GM21528 (cell line): ENCODE measurements around the gene EEPD1.

Experiments used
- ATAC-seq: cut with Tn5 transposase; IDR thresholded peaks from one replicate; pipeline ENCODE4 v1.9.1; 2021; ENCODE audit warnings: mild to moderate bottlenecking, moderate library complexity; ENCODE audit not compliant: unreplicated experiment, low FRiP score

The EEPD1 gene

GRCh38 chr7:36154255-36155212, 1.5 kb downstream of the EEPD1 start:
- no peak for ATAC-seq

- no peak for ATAC-seq
Observed at GRCh38 chr7:36155811-36156361, 2.8 kb downstream of the EEPD1 start.

DNA sequence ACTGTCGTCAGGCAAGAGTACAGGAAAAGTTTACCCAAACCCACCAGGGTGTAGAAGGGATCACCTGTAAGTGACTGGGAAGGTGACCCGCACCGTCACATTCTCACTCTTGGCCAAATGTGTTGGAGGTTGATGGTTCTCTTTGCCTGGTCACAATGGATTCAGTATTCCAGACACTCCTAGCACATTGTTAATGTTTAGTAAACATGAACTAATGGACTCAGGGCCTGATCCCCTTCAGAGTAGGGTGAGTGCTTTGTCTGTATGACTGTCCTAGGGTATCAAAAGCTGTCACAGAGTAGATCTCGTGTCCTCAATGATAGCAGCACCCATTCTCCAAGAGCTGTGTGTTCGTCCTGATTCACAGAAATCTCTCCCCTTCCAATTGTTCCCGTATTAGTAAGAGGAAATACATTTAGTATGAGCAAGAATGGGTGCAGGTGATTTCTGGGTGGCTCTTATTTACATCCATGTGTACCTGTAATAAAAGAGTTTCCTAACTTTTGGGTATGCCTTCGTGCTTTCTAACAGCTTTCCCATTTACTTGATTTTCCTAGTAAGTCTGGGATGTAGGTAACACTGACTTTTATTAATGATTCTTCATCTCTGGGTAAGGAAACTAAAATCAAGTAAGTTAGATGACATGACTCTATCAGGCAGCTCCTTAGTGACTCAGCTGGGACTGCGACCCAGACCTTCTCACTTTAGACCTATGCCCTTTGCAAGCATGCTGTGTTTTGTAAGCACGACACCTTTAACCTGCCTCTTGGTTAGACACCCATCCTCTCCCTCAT, 4.7 kb downstream of the EEPD1 start:
- no peak for ATAC-seq

DNA sequence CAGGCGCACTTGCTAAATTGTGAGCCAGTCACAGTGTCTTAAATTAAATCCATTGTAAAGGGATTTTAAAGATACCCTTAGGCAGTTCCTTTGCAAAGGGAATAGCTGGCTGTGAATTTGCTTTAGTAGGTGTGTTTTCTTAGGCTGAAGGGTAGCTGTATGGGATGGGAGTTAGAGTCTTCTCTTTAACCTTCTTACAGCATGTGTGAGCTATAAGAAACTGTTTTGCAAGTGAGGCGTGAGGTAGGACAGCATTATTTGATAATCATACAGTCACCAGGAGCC, 5.2 kb downstream of the EEPD1 start:
- no peak for ATAC-seq

GRCh38 chr7:36159618-36160017, 6.6 kb downstream of the EEPD1 start:
- no peak for ATAC-seq

DNA sequence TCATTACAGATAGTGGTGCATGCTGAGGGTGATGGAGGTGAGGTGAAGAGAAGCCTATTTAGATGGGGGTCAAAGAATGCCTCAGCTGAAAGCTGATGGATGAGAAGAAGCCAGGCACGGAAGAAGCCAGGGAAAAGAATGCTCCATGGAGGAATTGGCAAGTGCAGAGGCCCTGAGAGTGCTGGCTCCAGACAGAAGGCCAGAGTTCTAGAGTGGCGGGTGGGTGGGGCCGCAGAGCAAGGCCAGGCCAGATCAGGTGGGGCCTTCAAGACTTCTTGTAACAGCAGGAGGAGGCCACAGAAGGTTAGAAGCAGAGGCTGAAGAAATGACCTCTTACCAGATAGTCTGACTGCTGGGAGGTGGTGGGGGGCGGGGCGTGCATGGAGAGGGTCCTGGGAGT, 7.3 kb downstream of the EEPD1 start:
- ATAC-seq, result no peak

DNA sequence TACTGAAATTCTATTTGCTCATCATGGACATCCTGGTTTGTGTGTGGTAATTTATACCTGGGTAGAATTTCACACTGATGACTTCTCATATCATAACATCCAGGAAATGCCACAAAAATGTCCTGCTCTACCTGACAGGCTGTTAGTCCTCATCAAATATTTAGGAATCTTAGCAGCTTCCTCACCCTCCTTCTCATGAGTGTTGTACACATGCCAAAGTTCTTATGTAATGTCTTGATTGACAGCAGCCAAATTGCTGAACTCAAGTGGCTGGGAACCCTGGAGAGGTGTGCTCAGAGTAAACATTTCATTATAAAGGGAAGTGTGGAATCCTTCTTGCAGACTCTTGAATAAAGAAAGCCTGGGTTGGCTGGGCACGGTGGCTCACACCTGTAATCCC, 8.9 kb downstream of the EEPD1 start:
- no peak for ATAC-seq

- no peak for ATAC-seq
Observed at GRCh38 chr7:36165059-36165458, 12.0 kb downstream of the EEPD1 start.

- ATAC-seq, result no peak
Observed at GRCh38 chr7:36165802-36166201, 12.7 kb downstream of the EEPD1 start.

DNA sequence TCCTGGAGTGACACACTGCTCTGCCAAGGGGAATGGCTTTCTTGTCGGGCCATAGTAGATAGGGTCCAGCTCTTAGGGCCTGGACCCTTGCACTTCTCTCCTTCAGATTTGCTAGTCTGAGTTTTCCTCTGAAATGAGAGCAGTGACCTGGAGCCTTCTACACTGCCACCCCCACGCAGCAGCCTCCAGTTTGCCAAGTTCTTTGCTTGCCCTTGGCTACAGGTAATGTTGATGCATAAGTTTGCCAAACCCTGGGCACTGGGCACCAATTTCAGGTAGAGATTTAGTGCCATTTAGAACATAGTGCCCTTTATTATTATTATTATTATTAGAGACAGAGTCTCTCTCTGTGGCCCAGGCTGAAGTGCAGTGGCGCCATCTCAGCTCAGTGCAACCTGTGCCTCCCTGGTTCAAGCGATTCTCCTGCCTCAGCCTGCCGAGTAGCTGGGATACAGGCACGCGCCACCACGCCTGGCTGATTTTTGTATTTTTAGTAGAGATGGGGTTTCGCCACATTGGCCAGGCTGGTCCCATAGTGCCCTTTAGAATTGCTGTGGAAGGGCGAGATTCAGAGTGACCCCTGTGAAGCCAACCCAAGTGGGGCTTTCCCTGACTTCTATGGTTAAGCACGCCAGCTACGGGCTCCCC, 14.5 kb downstream of the EEPD1 start:
- no peak for ATAC-seq

DNA sequence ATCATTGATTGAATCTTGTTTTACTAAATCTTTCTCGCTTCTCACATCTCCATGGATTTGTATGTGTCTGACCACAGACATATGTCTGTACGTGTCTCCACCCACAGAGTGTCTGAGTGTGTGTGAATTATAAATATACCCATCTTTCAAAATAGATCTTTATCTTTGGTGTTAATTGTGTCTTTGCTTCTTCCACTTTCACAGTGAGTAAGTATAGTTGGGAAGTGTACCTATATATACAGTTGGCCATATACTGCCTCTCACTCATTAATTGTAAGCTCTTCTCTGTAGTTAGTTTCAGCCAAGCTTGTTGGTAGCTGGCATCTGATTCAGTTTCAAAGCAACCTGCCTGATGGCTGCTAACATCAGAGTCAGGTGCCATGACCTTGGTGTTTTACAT, 18.4 kb downstream of the EEPD1 start:
- no peak for ATAC-seq

GRCh38 chr7:36175886-36176285, 22.8 kb downstream of the EEPD1 start:
- no peak for ATAC-seq

- no peak for ATAC-seq
Observed at GRCh38 chr7:36176697-36177096, 23.6 kb downstream of the EEPD1 start.

DNA sequence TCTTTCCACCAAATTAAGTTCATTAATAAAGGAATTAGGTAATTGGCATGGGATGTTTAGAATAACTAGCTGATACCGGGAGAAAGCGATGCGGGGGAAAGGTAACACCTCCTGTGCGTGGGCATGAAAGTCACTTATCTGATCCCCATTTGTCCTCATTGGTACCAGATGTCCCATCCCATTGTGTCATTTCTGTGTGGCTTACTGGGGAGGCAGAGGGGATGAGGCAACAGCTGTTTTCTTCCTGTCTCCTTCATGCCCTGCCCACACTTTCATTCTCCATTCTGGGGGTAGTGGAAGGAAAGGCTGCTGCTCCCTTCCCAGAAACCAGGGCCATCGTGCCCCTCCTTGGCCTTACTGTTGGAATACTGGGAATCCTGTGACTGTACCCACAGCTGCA, 27.1 kb downstream of the EEPD1 start:
- no peak for ATAC-seq

DNA sequence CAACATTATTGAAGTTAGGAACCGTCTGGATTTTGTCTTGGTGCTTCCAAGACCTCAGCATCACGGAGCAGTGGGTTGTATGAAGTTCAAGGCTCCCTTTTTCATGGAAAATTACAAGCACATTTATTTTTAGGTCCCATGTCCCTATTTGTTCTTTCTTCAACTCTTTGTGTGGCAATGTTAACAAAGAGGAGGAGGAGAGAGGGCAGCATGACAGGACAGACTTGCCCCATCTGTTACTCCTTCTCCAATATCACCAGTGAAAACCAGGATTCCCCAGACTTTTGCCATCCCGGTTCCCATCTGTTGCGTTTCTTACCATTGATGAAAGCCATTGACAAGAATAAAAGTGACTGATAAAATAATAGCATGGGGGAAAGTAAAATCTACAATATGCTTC, 28.6 kb downstream of the EEPD1 start:
- no peak for ATAC-seq

GRCh38 chr7:36182854-36183604, 30.0 kb downstream of the EEPD1 start:
- ATAC-seq, result no peak

DNA sequence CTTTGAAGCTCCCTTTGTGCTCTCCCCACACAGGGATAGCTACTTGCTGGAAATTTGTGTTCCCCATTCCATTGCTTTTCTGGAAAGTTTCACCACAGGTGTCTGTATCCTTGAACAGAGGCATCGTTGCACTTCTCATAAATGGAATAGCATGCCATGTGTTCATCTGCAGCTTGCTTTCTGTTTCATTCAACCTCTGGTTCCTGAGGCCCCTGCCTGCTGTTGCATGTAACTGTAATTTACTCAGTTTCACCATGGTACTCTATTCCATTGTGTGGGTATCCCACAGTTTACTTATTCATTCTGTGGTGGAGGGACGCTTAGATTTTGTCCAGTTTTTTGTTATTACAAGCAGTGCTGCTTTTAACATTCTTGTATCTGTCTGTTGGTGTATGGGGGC, 32.0 kb downstream of the EEPD1 start:
- no peak for ATAC-seq

DNA sequence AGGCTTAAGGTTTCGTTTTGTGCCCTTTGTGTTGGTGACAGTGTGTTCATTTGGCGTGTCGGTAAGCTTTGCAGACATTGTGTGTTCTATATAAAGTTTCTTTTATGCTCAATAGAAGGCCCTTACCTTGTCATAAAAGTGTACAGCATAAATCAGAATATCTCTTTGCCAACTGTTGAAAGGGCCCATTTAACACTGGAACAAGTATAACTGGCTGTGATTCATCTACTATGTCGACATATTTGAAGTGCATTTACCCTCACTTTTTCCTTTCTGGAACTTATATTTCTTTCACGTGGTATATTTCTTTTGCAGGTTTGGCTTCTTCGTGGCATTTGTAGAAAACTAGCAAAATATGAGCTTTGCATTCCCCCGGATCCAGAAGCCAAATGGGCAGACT, 32.7 kb downstream of the EEPD1 start:
- no peak for ATAC-seq

DNA sequence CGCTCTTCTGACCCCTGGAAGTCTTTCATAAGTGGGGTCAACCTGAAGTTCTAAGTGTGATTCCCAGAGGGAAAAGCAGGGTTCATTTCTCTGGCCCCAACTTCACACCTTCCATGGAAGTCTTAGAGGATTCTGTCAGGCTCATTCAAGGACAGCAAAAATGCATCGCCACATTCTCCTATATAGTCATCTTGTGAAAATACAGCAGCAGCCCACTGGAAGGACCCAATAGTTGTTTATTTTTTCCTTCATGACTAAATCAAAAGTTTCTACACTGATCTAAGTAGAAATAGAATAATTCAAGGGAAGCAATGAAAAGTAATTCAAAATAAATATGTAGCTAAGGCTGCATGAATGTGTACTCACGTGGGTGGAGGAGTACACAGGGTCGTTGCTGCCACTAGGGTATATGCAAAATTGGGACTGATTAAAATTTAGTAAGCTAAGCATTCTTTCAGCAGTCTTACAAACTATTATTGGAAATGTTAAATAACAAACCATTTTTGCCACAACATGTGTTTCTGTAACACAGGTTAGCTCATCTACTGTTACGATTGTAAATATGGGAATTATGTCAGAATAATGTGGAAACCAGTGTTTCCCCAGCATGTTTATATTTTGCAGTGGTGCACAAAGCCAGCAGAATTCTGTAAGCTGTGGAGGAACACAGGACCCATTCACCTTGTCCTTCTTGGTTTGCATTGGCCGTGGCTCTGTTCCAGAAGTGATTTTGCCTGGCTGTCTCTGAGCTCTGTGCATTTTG, 33.5 kb downstream of the EEPD1 start:
- no peak for ATAC-seq

GRCh38 chr7:36188266-36188665, 35.2 kb downstream of the EEPD1 start:
- no peak for ATAC-seq
